Ovary (tissue), 9 donors: ENCODE data around the gene RNF112. TPM values are rescaled to one million over a fixed set of nuclear protein-coding genes. Genes with fewer than 3 reads are reported as not detected.

Experiments used
- DNase-seq, 5 donors: peaks; one replicate each; pipeline ENCODE4 v3.0.0-alpha.2; 2019 to 2020
- H3K27ac ChIP-seq, 2 donors: fragments of 200-600 bp; one replicate each; pipeline versions ENCODE4 v1.5.1 to v1.8.0; 2019 to 2022
- H3K27me3 ChIP-seq: fragments of 200-600 bp; one replicate; pipeline ENCODE4 v1.8.0; 2022
- H3K36me3 ChIP-seq: fragments of 200-600 bp; sonication (generic); one replicate; pipeline ENCODE4 v1.5.1; 2019
- H3K4me1 ChIP-seq: one replicate; pipeline ENCODE4 v1.8.1; 2013; ENCODE audit warnings: mild to moderate bottlenecking, moderate library complexity; ENCODE audit not compliant: insufficient read depth
- H3K4me3 ChIP-seq: fragments of 200-600 bp; sonication (generic); one replicate; pipeline ENCODE4 v1.5.1; 2017
- H3K9me3 ChIP-seq, 2 donors: fragments of 200-600 bp in 1 of 2; sonication (generic) in 1 of 2; one replicate each; pipeline versions ENCODE4 v1.5.1 to v1.8.1; 2013 to 2019; ENCODE audit warnings: mild to moderate bottlenecking in 1 of 2, moderate library complexity in 1 of 2
- CTCF ChIP-seq, 3 donors: fragments of 450-650 bp in 2 of 3; fragments of 200-600 bp in 1 of 3; IDR thresholded peaks; one replicate each; pipeline versions ENCODE4 v1.5.1 to v1.8.0; 2016 to 2022; ENCODE audit warnings: antibody characterized with exemption in 3 of 3, mild to moderate bottlenecking in 1 of 3
- EP300 ChIP-seq: sonication (generic); formaldehyde crosslinking; IDR thresholded peaks from one replicate; pipeline ENCODE4 v1.6.1; 2017; ENCODE audit warnings: antibody characterized with exemption
- POLR2A ChIP-seq: fragments of 450-650 bp; IDR thresholded peaks from one replicate; pipeline ENCODE4 v1.6.1; 2017; ENCODE audit warnings: antibody characterized with exemption, mild to moderate bottlenecking, moderate library complexity
- WGBS, 3 donors: extraction: QIAGEN DNeasy Blood & Tissue Kit in 1 of 3; methylation state at CpG; one replicate each; pipeline versions ENCODE4 v1.1.5 to v1.1.7; 2013 to 2017; 5-methylcytosine and 5-hydroxymethylcytosine counted together
- intact Hi-C, 4 donors: fragments of 100-400 bp; cut with DNase I; formaldehyde crosslinking; loops; one replicate each; pipeline versions ENCODE4 v1.11.0 to v1.15.1; 2022 to 2023
- polyA plus RNA-seq, 2 donors: library from polyadenylated mRNA; stranded (reverse); fragments of 200-250 nt in 1 of 2; fragments of 350-450 nt in 1 of 2; fragmentation: Illumina TruSeq in 1 of 2; extraction: RNeasy Lipid Tissue Mini Kit (QIAGEN cat#74804) in 1 of 2; gene quantifications; one replicate each; pipeline ENCODE4 v1.2.3, GENCODE V29; 2013 to 2014
- total RNA-seq, 7 donors: library from RNA; depleted of rRNA in 2 of 7; stranded (reverse); fragments of >200 nt in 2 of 7; fragmentation: NEBNext Ultra II Directional in 3 of 7; extraction: Animal tissue kit (Norgen Biotek cat#: 25700) in 3 of 7; gene quantifications; one replicate each; pipeline versions ENCODE4 v1.1.0 to v1.2.4, GENCODE V29; 2016 to 2023
- donor health status: DM: no; HTN: no; CAD: no; lungs with moderate emphysema.
- donor health status: DM: no; HTN: no; CAD: no.
- donor health status: Bipolar disorder and iron deficiency.
- donor health status: DM: yes; HTN: yes; CAD: no.
- donor health status: DM: no; HTN: no; CAD: no.
- donor health status: DM: yes; HTN: yes; CAD: no.

The RNF112 gene
- total and polyA plus RNA-seq, 9 donors: 0.24 to 6.9 (median 1.6) TPM

GRCh38 chr17:19380481-19381301 is 30.3 kb upstream of the RNF112 start:
- peak in 2 of 5 donors; percentile 33 to 53 for DNase-seq
- intact Hi-C loops: no loop called here
- Histone ChIP-seq H3K36me3 (no peaks in the 10 kb centered on the region), H3K4me3 (no peak overlapping the region), H3K4me1 (peaks cover 29% of the 10 kb centered on the region), H3K27ac (no peak overlapping the region), H3K27me3 (no peaks in the 10 kb centered on the region), H3K9me3 (no peaks in the 10 kb centered on the region)
- 86 to 89% (median 86%) methylated on average over 29 of the region's 29 CpGs for WGBS, 3 donors
- TF ChIP-seq POLR2A (no peak), CTCF (IDR thresholded peaks at IDR 0.05) (no peak), EP300 (no peak)

DNA sequence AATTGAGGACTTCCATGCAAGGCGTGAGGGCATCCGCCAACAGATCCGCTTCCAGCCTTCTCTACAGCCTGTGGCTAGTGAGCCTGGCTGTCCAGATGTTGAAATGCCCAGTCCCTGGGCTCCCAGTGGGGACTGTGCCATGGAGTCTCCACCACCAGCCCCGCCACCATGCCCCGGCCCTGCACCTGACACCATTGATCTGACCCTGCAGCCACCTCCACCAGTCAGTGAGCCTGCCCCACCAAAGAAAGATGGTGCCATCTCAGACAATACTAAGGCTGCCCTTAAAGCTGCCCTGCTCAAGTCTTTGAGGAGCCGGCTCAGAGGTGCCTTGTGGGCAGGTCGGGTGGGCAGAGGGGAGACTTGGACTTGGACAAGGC is 29.7 kb upstream of the RNF112 start:
- Histone ChIP-seq H3K27ac (no peak overlapping the region), H3K4me1 (peaks cover 32% of the 10 kb centered on the region), H3K27me3 (no peaks in the 10 kb centered on the region), H3K4me3 (no peak overlapping the region), H3K36me3 (no peaks in the 10 kb centered on the region), H3K9me3 (no peaks in the 10 kb centered on the region)
- no peak for TF ChIP-seq CTCF (IDR thresholded peaks at IDR 0.05)
- TF ChIP-seq POLR2A: no peak
- TF ChIP-seq EP300: no peak
- DNase-seq: peak in 1 of 5 donors; percentile 20
- intact Hi-C loops: no loop called here
- WGBS, 3 donors: 92 to 97% (median 94%) methylated on average over 7 of the region's 7 CpGs

DNA sequence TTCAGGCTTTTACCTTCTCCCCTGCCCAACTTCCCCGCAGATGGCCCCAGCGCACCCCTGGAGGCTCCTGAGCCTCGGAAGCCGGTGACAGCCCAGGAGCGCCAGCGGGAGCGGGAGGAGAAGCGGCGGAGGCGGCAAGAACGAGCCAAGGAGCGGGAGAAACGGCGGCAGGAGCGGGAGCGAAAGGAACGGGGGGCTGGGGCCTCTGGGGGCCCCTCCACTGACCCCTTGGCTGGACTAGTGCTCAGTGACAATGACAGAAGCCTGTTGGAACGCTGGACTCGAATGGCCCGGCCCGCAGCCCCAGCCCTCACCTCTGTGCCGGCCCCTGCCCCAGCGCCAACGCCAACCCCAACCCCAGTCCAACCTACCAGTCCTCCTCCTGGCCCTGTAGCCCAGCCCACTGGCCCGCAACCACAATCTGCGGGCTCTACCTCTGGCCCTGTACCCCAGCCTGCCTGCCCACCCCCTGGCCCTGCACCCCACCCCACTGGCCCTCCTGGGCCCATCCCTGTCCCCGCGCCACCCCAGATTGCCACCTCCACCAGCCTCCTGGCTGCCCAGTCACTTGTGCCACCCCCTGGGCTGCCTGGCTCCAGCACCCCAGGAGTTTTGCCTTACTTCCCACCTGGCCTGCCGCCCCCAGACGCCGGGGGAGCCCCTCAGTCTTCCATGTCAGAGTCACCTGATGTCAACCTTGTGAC is 29.1 kb upstream of the RNF112 start:
- peaks cover 34% of the 10 kb centered on the region for H3K4me1 ChIP-seq
- H3K36me3 ChIP-seq: no peaks in the 10 kb centered on the region
- peak overlapping the region; percentile 15 to 18 for H3K27ac ChIP-seq
- H3K4me3 ChIP-seq: no peak overlapping the region
- peak in 1 of 5 donors; percentile 23 for DNase-seq
- intact Hi-C loops: no loop called here
- 83 to 89% (median 85%) methylated on average over 31 of the region's 31 CpGs for WGBS, 3 donors
- no peaks in the 10 kb centered on the region for H3K9me3 ChIP-seq
- TF ChIP-seq EP300 (no peak), POLR2A (no peak), CTCF (IDR thresholded peaks at IDR 0.05) (no peak)
- H3K27me3 ChIP-seq: no peaks in the 10 kb centered on the region

DNA sequence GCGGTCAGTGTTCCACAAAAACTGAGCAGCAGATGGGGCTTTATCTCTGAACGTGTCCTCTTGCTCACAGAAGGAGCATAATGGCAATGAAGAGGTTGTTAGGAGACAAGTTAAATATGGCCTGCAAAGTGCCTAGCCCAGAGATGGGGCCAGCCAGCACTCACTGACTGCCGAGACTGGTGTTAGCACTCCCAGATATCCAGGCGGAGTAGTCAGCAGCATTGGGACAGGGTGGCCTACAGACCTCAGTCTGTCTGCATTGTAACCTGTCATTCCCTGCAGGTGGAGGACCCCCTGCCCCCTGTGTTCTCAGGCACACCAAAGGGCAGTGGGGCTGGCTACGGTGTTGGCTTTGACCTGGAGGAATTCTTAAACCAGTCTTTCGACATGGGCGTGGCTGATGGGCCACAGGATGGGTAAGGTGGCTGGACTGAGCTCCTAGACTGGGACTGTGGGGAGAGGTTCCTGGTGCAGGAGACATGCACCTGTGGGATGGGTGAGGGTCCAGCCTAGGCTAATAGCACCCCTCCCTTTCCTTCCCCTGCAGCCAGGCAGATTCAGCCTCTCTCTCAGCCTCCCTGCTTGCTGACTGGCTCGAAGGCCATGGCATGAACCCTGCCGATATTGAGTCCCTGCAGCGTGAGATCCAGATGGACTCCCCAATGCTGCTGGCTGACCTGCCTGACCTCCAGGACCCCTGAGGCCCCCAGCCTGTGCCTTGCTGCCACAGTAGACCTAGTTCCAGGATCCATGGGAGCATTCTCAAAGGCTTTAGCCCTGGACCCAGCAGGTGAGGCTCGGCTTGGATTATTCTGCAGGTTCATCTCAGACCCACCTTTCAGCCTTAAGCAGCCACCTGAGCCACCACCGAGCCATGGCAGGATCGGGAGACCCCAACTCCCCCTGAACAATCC is 28.2 kb upstream of the RNF112 start:
- intact Hi-C loops: no loop called here
- TF ChIP-seq CTCF (IDR thresholded peaks at IDR 0.05) (no peak), POLR2A (no peak), EP300 (no peak)
- peaks cover 39% of the 10 kb centered on the region for H3K4me1 ChIP-seq
- H3K9me3 ChIP-seq: no peaks in the 10 kb centered on the region
- H3K36me3 ChIP-seq: no peaks in the 10 kb centered on the region
- H3K27me3 ChIP-seq: no peaks in the 10 kb centered on the region
- peak overlapping the region; percentile 15 to 18 for H3K27ac ChIP-seq
- DNase-seq: peak in 1 of 5 donors; percentile 23
- H3K4me3 ChIP-seq: no peak overlapping the region
- 79 to 83% (median 80%) methylated on average over 13 of the region's 13 CpGs for WGBS, 3 donors
